ENCODE measurements around the gene RNF180.
"Not testable (repeated sequence)": the region's sequence is repeated elsewhere in the genome, so short reads cannot be mapped to it uniquely, and the experiment has no call there.

Gene RNF180

DNA sequence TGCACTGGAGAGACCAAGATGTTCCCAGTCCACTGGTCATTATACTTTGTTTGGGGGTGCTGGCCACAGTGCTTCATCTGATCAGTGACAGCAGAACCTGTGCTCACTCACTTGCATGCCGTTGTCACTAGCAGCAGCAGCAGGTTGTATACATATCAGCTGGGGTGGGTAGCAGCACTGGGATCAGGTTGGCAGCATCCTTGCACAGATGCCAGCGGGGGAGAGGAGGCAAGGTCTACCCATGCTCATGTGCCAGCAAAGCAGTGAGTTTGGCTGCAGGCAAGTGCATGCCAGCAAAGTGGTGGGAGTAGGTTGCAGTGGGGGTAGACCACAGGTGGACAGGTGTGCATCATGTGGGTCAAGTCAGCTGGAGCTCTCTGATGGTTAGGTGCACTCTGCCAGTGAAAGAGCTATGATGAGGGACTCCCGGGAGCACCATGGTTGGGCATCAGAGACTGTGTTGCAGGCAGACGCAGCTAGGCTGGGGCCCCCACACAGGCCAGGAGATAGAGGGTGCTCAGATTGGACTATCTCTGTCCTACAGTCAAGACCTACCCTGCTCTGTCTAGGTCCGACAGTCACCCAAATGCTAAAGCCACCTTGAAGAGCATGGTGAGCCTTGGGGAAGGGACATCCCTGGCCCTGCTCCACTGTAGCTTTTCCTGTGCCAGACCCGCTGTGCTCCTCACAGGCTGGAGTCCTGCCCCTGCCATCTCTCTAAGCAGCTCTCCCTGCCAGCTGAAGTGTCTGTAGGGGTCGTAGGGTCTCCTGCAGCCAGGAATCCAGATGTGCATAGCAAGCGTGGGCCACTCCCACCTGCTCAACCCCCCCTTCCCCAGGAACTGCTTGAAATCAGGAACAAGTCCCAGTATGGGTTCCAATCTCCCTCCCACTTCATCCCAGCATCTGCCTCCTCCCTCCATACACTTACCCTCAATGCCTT lies 119.8 kb downstream of the RNF180 start:
- no peak for DNase-seq

DNA sequence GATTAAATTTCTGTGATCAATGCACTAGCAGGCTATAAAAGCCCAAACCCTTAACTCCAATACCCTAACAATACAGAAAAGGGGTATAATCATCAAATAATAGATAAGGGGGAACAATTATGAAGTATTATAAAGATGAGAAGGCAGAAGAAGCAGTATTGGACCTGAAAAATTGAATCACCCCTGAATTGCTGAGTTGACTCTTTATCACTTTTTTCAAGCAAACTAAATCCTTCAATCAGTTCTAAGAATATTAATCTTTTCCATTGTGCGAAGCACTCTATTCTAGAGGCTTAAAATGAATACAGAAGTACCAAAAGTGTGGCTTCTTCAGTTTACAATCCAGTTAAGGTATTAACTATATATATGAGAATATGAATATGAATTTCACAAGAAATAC lies 120.7 kb downstream of the RNF180 start:
- DNase-seq = no peak

DNA sequence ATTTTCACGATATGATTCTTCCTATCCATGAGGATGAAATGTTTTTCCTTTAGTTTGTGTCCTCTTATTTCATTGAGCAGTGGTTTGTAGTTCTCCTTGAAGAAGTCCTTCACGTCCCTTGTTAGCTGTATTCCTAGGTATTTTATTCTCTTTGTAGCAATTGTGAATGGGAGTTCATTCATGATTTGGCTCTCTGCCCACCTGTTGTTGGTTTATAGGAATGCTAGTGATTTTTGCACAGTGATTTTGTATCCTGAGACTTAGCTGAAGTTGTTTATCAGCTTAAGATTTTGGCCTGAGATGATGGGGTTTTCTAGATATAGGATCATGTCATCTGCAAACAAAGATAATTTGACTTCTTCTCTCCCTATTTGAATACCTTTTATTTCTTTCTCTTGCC lies 122.9 kb downstream of the RNF180 start:
- not testable (repeated sequence) for DNase-seq

DNA sequence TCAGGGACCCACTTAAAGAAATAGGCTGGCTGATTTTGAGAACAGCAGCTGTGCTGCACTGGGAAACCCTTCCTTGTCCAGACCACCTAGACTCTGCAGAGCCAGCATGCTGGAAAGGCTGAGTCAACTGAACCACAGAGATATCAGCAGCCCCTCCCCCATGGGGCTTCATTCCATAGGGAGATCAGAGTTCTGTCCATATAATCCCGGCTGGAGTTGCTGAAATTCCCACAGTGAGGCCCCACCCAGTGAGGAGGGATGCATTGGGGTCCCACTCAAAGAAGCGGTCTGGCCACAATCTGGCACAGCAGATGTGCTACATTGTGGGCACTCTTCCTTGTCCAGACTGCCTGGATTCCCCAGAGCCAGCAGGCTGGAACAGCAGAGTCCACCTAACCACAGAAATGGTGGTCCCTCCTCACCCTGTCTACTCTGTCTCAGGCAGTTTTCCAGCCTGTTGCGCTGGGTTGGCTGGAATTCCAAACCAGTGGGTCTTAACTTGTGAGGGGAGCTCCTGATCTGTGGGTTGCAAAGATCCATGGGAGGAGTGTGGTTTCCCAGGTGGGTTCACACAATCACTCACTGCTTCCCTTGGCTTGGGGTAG lies 127.1 kb downstream of the RNF180 start:
- DNase-seq = no peak

DNA sequence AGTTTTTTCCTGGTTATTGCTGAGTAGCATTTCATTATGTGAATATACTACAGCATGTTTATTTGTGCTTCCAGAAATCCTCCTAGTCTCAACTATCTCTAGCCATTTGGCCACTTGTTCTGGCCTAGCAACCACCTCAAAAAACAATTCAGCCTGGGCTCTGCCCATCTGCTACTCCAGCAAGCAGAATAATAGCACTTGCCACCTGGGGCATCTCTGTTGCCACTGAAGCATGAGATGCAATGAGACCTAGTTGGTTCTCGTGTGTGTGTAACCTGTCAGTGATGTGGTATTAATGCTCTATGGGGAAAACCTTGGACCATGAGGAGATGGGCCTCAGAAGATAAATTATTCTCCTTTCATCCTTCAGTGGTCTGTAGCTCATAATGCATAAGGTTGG lies 129.5 kb downstream of the RNF180 start:
- peak; percentile 79 for DNase-seq

DNA sequence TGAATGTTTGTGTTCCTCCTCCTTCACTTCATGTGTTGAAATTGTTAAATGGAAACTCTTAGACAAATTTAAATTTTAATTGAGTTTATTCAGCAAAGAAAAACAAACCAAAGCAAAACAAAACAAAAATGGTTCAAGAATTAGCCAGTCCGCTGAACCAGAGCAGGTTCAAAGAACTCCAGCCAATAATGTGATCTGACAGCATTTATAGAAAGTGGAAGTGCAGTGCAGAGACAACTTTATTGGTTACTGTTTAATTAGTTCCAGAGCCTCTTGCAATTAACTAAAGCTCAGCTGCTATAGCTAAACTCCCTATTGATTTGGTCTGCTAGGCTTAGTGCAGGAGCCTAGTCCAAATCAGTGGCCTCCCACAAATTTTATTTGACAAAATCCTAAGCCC lies 132.9 kb downstream of the RNF180 start:
- DNase-seq = no peak

DNA sequence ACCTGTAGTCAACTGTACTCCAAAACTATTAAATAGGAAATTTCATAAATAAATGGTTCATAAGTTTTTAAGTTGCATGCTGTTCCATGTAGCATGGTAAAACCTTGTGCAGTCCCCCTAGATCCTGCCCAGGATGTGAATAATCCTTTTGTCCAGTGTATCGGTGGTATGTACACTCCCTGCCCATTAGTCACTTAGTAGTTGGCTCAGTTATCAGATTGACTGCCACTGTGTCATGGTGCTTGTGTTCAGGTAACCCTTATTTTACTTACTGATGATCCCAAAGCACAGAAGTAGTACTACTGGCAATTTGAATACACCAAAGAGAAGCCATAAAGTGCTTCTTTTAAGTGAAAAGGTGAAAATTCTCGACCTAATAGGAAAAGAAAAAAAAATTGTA lies 134.2 kb downstream of the RNF180 start:
- DNase-seq = no peak

DNA sequence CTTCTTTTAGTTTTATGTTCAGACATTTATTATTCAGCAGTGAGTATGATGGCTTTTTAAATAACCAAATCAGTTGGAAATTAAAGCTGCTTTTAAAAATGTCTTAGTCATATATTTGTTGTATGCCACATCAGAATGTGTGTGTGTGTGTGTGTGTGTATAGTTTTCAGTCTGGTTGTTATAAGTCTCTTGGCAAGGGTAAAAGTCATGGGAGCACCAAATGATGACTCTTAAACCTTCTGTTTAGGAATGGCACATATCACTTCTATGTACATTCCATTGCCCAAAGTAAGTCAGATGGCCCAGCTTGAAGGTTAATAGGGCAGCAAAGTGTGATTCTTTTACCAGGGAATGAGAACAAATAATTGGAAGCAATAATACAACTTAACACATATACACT lies 135.9 kb downstream of the RNF180 start:
- DNase-seq = no peak

DNA sequence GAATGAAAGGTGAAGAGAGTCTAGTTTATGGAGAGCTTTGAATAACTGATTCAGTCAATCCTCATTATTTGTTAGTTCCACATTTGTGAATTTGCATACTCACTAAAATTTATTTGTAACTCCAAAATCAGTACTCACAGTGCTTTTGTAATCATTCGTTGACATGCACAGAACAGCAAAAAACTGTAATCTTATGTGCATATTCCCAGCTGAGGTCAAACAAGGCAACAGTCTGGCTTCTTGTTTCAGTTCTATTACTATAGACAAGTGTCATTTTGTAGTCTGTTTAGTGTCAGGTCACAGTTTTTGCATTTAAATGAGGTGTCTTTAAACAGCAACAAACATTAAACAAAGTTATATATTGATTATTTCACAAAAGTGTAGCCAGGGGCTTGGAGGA lies 142.5 kb downstream of the RNF180 start:
- no peak for DNase-seq

DNA sequence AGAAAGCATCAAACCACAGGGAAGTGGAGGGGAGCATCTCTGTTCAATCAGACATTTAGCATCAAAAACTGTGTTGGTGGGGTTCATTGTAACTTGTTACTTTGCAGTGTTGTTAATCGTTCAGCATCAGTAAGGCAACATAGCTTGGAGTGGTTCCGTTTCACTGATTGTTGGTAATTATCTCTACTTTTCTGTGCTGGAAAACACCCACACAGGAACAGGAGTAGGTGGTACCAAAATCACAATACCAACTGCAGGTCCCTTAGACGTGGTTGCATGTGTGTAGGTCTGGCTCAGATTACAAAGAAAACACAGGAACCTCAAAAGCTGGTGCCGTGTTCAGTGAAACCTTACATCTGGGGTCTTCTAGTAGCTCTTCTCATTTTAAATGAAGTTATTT lies 146.8 kb downstream of the RNF180 start:
- DNase-seq = no peak

DNA sequence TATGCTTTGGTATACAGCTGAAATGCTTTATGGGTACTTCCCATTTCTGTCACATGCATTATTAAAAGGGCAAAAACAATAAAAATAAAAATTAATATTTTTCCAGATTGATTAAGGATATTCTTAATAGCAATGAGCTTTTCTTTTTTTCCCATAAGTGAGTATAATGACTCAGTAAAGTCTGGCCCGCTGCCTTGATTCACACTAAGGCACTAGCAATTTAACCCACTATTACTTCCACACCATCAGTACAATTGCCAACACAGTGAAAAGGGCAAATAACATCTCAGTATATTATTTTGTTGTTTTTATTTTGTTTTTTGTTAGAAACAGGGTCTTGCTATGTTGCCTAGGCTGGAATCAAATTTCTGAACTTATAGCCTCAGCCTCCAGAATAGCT lies 150.1 kb downstream of the RNF180 start:
- DNase-seq = no peak

DNA sequence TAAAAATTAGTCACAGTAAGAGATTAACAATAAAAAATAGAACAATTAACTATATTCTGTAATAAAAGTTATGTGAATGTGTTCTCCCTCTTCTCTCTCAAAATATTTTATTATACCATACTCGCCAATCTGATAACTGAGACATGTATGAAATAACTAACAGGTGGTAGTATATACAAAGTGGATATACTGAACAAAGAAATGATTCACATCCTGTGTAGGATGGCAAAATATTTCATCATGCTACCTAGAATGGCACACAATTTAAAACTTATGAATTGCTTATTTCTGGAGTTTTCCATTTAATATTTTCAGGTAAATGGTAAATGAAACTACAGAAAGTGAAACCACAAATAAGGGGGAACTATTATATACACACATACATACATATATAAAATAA lies 152.5 kb downstream of the RNF180 start:
- peak; percentile 16 for DNase-seq

DNA sequence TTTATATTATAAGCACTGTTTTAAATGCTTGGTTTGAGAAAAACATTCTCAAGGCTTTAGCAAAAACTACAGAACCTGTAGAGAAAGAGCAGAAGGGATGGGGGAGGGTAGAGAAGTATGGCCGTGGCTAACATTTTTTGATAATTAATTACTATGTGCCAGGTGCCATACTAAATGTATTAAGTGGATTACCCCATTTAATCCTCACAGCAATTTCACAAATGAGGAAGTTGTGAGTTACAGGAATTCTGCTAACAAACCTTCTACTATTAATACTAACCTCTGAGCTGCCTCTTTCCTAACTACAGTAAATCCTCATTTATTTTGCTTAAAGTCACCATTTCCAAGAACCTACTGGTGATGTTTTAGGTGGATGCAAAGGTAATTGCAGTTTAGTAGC lies 157.9 kb downstream of the RNF180 start:
- no peak for DNase-seq

DNA sequence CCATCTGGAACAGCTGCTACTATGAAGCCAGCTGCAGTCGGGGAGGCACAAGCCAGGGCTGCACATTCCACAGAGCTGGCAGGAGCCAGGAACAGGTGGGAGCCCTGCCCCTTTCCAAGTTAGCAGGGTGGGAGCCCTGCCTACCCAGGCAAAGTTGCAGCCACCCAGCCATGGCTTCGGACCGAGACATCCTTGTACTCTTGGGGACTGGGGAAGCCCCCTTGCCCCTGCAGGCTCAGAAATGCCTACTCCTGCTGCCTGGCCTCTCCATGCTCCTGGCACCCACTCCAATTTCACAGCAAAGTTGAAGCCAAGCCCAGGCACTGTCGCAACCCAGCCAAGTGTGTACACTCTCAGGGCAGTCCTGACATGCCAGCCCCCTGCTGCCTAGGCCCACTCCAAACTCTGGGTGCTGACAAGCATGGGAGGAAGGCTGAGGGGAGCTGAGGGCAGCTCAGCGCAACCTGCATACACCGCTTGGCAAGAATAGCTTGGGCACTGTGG lies 165.1 kb downstream of the RNF180 start:
- DNase-seq = no peak

DNA sequence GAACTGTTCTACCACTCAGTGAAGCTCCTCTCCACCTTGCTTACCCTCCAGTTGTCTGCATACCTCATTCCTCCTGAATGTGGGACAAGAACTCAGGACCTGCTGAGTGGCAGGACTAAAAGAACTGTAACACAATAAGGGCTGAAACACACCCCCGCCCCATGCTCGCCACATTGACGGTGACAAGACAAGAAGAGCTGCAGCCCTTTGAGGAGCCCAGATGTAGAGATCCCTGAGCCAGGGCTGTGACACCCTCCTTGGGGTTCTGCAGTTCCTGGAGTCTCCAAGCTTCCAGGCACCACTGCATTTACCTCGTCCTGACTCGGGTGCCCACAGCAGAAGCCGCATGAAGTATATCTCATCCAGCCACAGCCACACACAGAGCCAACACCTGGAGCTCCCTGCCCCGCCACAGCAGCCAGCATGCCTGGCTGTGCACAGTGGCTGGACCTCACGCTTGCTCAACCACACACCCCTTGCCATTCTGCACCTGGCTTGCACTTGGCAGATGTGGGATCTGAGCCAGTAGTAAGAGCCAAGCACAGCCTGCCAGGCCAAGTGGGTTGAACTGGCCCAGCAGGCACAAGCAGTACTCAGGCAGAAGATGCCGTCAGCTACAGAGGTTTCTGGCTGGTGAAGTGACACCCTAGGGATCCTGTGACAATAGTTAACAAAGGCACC lies 166.1 kb downstream of the RNF180 start:
- no peak for DNase-seq

DNA sequence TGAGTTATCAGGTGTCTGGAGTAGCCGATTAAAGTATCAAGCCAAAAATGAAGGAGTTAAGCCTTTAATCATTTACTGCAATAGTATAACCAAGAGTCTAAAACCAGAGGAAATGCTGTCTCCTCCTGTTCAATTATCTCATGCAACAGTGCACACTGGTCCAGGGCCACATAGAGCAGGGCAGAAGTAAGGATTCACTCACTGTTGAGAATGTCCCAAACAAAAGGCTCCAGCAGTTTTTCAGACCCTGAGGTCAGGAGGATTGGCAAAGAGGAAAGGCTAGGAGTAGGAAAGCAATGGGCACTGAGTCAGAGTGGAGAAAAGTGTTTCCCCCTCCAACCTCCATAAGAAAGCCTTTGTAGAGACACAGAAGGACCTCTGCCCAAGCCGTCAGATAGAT lies 168.2 kb downstream of the RNF180 start:
- DNase-seq = no peak

DNA sequence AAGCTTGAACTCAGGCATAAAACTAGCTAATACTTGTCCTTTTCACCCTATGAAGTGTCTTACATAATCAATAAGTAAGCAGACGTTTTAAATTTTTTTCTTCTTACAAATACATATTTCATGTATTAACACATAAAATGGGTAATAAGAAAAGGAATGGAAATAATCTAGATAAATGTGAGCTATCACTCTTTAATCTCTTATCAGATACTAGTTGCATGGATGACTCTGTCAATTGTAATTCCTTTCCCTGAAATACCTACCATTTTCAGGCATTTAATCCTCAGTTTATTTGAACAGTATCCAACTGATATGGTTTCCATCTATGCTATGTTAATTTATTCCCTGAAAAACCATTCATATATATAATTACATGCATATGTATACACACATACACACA lies 174.1 kb downstream of the RNF180 start:
- DNase-seq = no peak

DNA sequence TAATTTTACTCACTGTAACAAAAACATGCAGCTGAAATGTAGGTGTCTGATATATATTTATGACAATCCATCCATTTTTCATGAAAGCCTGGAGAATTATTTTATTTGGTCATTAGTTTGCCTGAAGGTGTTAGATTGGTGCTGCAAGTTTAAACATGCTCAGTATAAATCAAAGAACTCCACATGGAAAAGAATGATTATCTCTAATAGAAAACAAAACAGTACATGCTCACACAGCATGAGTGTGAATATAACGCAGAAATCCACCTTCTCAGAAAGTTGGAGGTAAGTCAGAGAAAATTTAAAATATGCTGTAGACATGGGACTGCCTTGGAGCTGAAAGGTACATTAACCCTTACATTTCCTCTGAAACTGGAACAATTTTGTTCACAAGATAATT lies 174.7 kb downstream of the RNF180 start:
- no peak for DNase-seq

DNA sequence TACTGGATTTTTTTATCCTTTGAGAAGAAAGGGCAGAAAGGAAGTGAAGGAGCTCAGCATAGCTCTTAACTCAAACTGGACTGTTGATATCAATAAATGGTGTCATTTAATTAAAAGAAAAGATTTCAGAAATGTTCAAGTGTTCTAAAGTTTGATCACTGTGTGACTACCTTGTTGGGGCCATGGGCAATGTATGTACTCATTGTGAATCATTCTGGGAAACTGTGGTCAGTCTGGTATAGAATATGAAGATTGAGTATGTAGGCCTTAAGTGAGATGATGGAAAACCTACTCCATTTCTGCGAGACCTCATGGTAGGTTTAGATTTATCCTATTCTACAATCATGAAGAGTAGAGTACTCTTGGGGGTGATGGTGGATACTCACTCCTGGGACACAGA lies 175.7 kb downstream of the RNF180 start:
- no peak for DNase-seq

DNA sequence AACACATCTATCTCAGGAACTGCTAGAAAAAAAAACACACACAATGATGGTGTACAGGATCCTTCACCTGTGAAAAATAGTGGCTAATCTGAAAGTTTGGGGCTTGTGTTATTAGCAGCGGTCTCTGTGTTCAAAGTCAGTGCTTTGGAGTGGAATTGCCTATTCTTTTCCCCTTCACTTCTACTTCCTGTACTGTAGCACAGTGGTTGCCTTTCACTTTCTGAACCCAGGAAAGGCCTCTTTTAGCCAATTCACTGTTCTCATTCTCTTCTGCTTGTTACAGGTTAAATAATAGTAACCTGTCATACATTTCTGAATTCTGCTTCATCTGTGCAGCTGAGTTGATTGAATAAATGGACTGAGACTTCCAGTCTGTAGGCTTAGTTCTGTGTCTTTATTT lies 178.9 kb downstream of the RNF180 start:
- DNase-seq = no peak

DNA sequence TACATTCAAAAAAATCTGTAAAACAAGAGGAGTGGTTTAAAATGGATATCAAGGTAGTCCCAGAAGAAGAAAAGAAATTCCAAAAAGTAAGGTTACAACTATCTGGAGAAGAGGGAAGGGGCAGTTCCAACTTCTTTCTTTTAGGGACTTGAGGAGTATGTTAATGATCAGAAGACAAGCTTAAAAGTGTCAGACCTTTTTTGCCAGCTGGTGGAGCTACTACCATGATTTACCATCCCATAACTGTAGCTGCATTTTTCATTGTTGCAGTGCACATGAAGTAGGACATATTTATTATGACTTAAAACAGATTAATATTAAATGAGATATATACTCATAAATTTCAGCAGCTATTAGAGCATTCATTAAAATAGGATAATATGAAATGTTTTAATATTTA lies 181.7 kb downstream of the RNF180 start:
- peak; percentile 28 for DNase-seq

DNA sequence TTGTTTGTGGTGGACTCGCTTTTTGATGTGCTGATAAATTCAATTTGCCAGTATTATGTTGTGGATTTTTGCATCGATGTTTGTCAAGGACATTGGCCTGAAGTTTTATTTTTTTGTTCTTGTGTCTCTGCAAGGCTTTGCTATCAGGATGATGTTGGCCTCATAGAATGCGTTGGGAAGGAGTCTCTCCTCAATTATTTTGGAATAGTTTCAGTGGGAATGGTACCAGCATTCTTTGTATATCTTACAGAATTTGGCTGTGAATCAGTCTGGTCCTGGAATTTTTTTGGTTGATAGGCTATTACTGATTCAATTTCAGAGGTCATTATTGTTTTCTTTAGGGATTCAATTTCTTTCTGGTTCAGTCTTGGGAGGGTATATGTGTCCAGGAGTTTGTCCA lies 198.8 kb downstream of the RNF180 start:
- DNase-seq = no peak

DNA sequence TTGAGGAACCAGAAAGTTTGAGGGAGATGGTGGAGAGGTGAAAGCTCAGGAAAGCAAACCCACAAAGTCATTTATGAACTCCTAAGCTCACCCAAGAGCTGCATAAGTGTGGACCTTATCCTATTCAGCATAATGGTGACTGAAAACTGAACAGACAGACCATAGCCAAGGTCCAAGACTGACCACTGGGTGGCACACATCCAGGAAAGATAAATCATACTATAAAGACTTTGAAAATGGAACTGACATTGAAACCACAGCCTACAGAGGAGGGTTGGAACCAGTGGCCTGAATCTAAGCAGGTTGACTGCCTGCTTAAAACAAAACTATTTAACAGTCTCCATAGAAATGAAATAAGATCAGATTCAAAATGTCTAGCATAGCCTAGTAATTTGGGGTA lies 219.1 kb downstream of the RNF180 start:
- DNase-seq = peak; percentile 80

DNA sequence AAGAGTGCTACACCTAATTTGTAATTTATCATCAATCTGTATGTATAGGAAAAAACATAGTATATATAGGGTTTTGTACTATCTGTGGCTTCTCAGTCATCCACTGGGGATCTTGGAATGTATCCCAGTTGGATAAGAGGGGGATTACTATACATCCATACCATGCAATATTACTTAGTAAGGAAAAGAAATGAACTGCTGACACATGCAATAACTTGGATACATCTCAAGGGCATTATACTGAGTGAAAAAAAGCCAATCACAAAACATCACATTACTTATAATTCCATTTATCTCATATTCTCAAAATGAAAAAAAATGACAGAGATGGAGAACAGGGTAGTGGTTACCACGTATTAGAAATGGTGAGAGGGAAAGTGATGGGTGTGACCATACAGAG lies 231.9 kb downstream of the RNF180 start:
- no peak for DNase-seq
